H9 (cell line): ENCODE data around the gene RAD18. TPM values are rescaled to one million over a fixed set of nuclear protein-coding genes. Genes with fewer than 3 reads are reported as not detected.

Experiments used
- DNase-seq: peaks from one replicate; pipeline ENCODE4 v3.0.0-alpha.2; 2017
- H2AFZ ChIP-seq: one replicate; pipeline ENCODE4 v1.6.1; 2013; ENCODE audit warnings: mild to moderate bottlenecking, low read length, control low read depth, moderate library complexity
- H2AK5ac ChIP-seq: 2 replicates; pipeline ENCODE4 v1.6.1; 2013; ENCODE audit warnings: low read length, control low read depth, mixed read lengths; ENCODE audit not compliant: insufficient read length
- H2BK120ac ChIP-seq: one replicate; pipeline ENCODE4 v1.6.1; 2013; ENCODE audit warnings: low read depth, mild to moderate bottlenecking, low read length, control low read depth, inconsistent platforms; ENCODE audit not compliant: poor library complexity, severe bottlenecking
- H2BK12ac ChIP-seq: 2 replicates; pipeline ENCODE4 v1.6.1; 2013; ENCODE audit warnings: low read length, control low read depth, mixed read lengths, low read depth; ENCODE audit not compliant: insufficient read length
- H2BK15ac ChIP-seq: 2 replicates; pipeline ENCODE4 v1.6.1; 2013; ENCODE audit warnings: low read depth, low read length, control low read depth
- H2BK20ac ChIP-seq: one replicate; pipeline ENCODE4 v1.6.1; 2013; ENCODE audit warnings: low read depth, mild to moderate bottlenecking, low read length, control low read depth, inconsistent platforms; ENCODE audit not compliant: poor library complexity, severe bottlenecking
- H2BK5ac ChIP-seq: 2 replicates; pipeline ENCODE4 v1.6.1; 2013; ENCODE audit warnings: low read length, control low read depth, mixed read lengths; ENCODE audit not compliant: insufficient read length
- H3K14ac ChIP-seq: 2 replicates; pipeline ENCODE4 v1.6.1; 2013; ENCODE audit warnings: low read length, control low read depth; ENCODE audit not compliant: insufficient read depth
- H3K18ac ChIP-seq: 2 replicates; pipeline ENCODE4 v1.6.1; 2013; ENCODE audit warnings: low read depth, mild to moderate bottlenecking, mixed read lengths, low read length, control low read depth; ENCODE audit not compliant: insufficient read length
- H3K23ac ChIP-seq: 2 replicates; pipeline ENCODE4 v1.6.1; 2013; ENCODE audit warnings: low read length, control low read depth, mixed read lengths, low read depth; ENCODE audit not compliant: insufficient read length
- H3K23me2 ChIP-seq: 2 replicates; pipeline ENCODE4 v1.6.1; 2013; ENCODE audit warnings: low read depth, mild to moderate bottlenecking, mixed read lengths, low read length, control low read depth; ENCODE audit not compliant: insufficient read length, poor library complexity, severe bottlenecking
- H3K27ac ChIP-seq: 2 replicates; pipeline ENCODE4 v1.5.1; 2013; ENCODE audit warnings: low read length, control low read depth, mixed read lengths, low read depth; ENCODE audit not compliant: insufficient read length
- H3K27me3 ChIP-seq: 2 replicates; pipeline ENCODE4 v1.6.1; 2013; ENCODE audit warnings: low read length, control low read depth, inconsistent platforms; ENCODE audit not compliant: insufficient read depth
- H3K4ac ChIP-seq: 2 replicates; pipeline ENCODE4 v1.6.1; 2013; ENCODE audit warnings: low read depth, mild to moderate bottlenecking, control low read depth, inconsistent platforms, low read length, moderate library complexity
- H3K4me1 ChIP-seq: 2 replicates; pipeline ENCODE4 v1.6.1; 2013; ENCODE audit warnings: low read length, control low read depth, inconsistent platforms; ENCODE audit not compliant: insufficient read depth
- H3K4me2 ChIP-seq: 2 replicates; pipeline ENCODE4 v1.6.1; 2013; ENCODE audit warnings: low read length, control low read depth, mixed read lengths; ENCODE audit not compliant: insufficient read length, insufficient read depth
- H3K56ac ChIP-seq: 2 replicates; pipeline ENCODE4 v1.6.1; 2013; ENCODE audit warnings: low read depth, mild to moderate bottlenecking, mixed read lengths, low read length, control low read depth; ENCODE audit not compliant: insufficient read length
- H3K79me1 ChIP-seq: 2 replicates; pipeline ENCODE4 v1.6.1; 2013; ENCODE audit warnings: low read depth, mild to moderate bottlenecking, moderate library complexity, low read length, control low read depth, inconsistent platforms; ENCODE audit not compliant: insufficient read depth, poor library complexity, severe bottlenecking
- H3K79me2 ChIP-seq: 2 replicates; pipeline ENCODE4 v1.6.1; 2013; ENCODE audit warnings: low read length, control low read depth, inconsistent platforms; ENCODE audit not compliant: insufficient read depth
- H3K9ac ChIP-seq: 2 replicates; pipeline ENCODE4 v1.6.1; 2013; ENCODE audit warnings: low read length, control low read depth, mixed read lengths; ENCODE audit not compliant: insufficient read length; ENCODE audit errors: extremely low read depth
- H3K9me3 ChIP-seq: one replicate; pipeline ENCODE4 v1.6.1; 2013; ENCODE audit warnings: low read depth, low read length, inconsistent platforms; ENCODE audit not compliant: control insufficient read depth
- H3T11ph ChIP-seq: one replicate; pipeline ENCODE4 v1.6.1; 2013; ENCODE audit warnings: mild to moderate bottlenecking, low read length, control low read depth, inconsistent platforms
- H4K20me1 ChIP-seq: one replicate; pipeline ENCODE4 v1.6.1; 2013; ENCODE audit not compliant: control insufficient read depth, insufficient read length, insufficient read depth
- H4K5ac ChIP-seq: 2 replicates; pipeline ENCODE4 v1.6.1; 2013; ENCODE audit warnings: low read depth, mild to moderate bottlenecking, mixed read lengths, low read length, control low read depth; ENCODE audit not compliant: insufficient read length
- H4K8ac ChIP-seq: replicated peaks from 2 replicates; pipeline ENCODE4 v1.6.1; 2013; ENCODE audit warnings: low read length, control low read depth, mixed read lengths, low read depth; ENCODE audit not compliant: insufficient read length
- H4K91ac ChIP-seq: 2 replicates; pipeline ENCODE4 v1.6.1; 2013; ENCODE audit warnings: low read depth, mild to moderate bottlenecking, moderate library complexity, mixed read lengths, low read length, control low read depth; ENCODE audit not compliant: insufficient read length
- H3K27ac Mint-ChIP-seq, 3 experiments: 2 replicates in 2 of 3; 3 replicates in 1 of 3; pipeline ENCODE4 v1.8.0; 2020 to 2021; ENCODE audit warnings: mixed read lengths in 3 of 3, mild to moderate bottlenecking in 1 of 3, moderate library complexity in 1 of 3
- H3K27me3 Mint-ChIP-seq: 2 replicates; pipeline ENCODE4 v1.8.0; 2021; ENCODE audit warnings: low read depth, mild to moderate bottlenecking, moderate library complexity, mixed read lengths
- H3K36me3 Mint-ChIP-seq, 3 experiments: 2 replicates in 2 of 3; 3 replicates in 1 of 3; pipeline ENCODE4 v1.8.0; 2020 to 2021; ENCODE audit warnings: low read depth in 3 of 3, mixed read lengths in 3 of 3; ENCODE audit not compliant: insufficient read depth in 1 of 3
- H3K4me1 Mint-ChIP-seq, 2 experiments: 2 replicates each; pipeline ENCODE4 v1.8.0; 2020; ENCODE audit warnings: mixed read lengths in 2 of 2
- H3K4me3 Mint-ChIP-seq, 2 experiments: 2 replicates in 1 of 2; 3 replicates in 1 of 2; pipeline ENCODE4 v1.8.0; 2020 to 2021; ENCODE audit warnings: mild to moderate bottlenecking in 2 of 2, mixed read lengths in 2 of 2, moderate library complexity in 1 of 2
- H3K9me3 Mint-ChIP-seq, 2 experiments: 2 replicates in 1 of 2; 3 replicates in 1 of 2; pipeline ENCODE4 v1.8.0; 2020; ENCODE audit warnings: mild to moderate bottlenecking in 2 of 2, mixed read lengths in 2 of 2, moderate library complexity in 1 of 2
- WGBS: extraction: QIAGEN DNeasy Blood & Tissue Kit; methylation state at CpG from one replicate; pipeline ENCODE4 v1.1.7; 2013; ENCODE audit warnings: missing lambda C conversion rate, low lambda C conversion rate, mixed read lengths; ENCODE audit not compliant: insufficient read length; ENCODE audit errors: extremely low coverage; 5-methylcytosine and 5-hydroxymethylcytosine counted together
- total RNA-seq: library from RNA; stranded (reverse); gene quantifications from 2 replicates; pipeline ENCODE4 v1.2.1, GENCODE V29; 2021
- TF ChIP-seq, protein P1 (sequence below): fragments of 200-600 bp; sonication (generic); conservative IDR thresholded peaks from 3 replicates; pipeline ENCODE4 v1.8.0; 2021; ENCODE audit warnings: antibody characterized with exemption, mild to moderate bottlenecking

RAD18 gene
- total RNA-seq, 1 experiment from 2014 or later, result 27.8 TPM

DNA sequence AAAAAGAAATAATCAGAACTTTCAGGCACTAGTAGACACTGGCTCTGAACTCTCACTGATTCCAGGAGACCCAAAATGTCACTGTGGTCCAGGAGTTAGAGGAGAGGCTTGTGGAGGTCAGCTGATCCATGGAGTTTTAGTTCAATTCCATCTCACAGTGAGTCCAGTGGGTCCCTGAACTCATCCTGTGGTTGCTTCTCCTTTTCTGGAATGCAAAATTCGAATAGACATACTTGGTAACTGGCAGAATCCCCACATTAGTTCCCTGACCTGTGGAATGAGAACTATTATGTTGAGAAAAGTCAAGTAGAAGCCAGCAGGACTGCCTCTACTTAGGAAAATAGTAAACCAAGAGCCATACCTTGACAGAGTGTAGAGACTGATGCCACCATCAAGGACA lies 106.6 kb downstream of the RAD18 start:
- H3K4ac ChIP-seq, result no peak overlapping the region
- DNase-seq, result no peak
- no peak overlapping the region for H2BK12ac ChIP-seq
- no peaks in the 10 kb centered on the region for H3K27me3 Mint-ChIP-seq
- no peak overlapping the region for H3K9ac ChIP-seq
- H3K14ac ChIP-seq, result no peak overlapping the region
- peaks cover 0 to 2% (median 1%) of the 10 kb centered on the region in 3 experiments; a peak in 2 of 7 replicates for H3K36me3 Mint-ChIP-seq
- H3K79me2 ChIP-seq, result no peaks in the 10 kb centered on the region
- H3K4me3 Mint-ChIP-seq, result no peak overlapping the region
- no peaks in the 10 kb centered on the region for H3K9me3 Mint-ChIP-seq
- no peak overlapping the region for H3K18ac ChIP-seq
- H3K79me1 ChIP-seq, result no peaks in the 10 kb centered on the region
- H3K27ac Mint-ChIP-seq, result no peak overlapping the region
- H3K23ac ChIP-seq, result no peak overlapping the region
- no peaks in the 10 kb centered on the region for H3K27me3 ChIP-seq
- no peaks in the 10 kb centered on the region for H3K4me1 ChIP-seq
- no peak overlapping the region for H4K5ac ChIP-seq
- H2AFZ ChIP-seq, result no peak overlapping the region
- H3K23me2 ChIP-seq, result no peaks in the 10 kb centered on the region
- no peak overlapping the region for H3T11ph ChIP-seq
- H3K4me2 ChIP-seq, result no peak overlapping the region
- H3K4me1 Mint-ChIP-seq, result peaks cover 2 to 5% of the 10 kb centered on the region in 2 experiments; a peak in 3 of 4 replicates
- H4K20me1 ChIP-seq, result no peaks in the 10 kb centered on the region
- no peak overlapping the region for H4K8ac ChIP-seq
- no peak overlapping the region for H2BK20ac ChIP-seq
- no peaks in the 10 kb centered on the region for H3K9me3 ChIP-seq
- no peak overlapping the region for H2BK15ac ChIP-seq
- H2AK5ac ChIP-seq, result no peak overlapping the region
- H3K56ac ChIP-seq, result no peak overlapping the region
- H2BK5ac ChIP-seq, result no peak overlapping the region
- TF ChIP-seq, protein P1, sequence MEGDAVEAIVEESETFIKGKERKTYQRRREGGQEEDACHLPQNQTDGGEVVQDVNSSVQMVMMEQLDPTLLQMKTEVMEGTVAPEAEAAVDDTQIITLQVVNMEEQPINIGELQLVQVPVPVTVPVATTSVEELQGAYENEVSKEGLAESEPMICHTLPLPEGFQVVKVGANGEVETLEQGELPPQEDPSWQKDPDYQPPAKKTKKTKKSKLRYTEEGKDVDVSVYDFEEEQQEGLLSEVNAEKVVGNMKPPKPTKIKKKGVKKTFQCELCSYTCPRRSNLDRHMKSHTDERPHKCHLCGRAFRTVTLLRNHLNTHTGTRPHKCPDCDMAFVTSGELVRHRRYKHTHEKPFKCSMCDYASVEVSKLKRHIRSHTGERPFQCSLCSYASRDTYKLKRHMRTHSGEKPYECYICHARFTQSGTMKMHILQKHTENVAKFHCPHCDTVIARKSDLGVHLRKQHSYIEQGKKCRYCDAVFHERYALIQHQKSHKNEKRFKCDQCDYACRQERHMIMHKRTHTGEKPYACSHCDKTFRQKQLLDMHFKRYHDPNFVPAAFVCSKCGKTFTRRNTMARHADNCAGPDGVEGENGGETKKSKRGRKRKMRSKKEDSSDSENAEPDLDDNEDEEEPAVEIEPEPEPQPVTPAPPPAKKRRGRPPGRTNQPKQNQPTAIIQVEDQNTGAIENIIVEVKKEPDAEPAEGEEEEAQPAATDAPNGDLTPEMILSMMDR, result no peak
- no peak overlapping the region for H2BK120ac ChIP-seq
- no CpG with 5 or more reads among the region's 1 CpG for WGBS
- no peak overlapping the region for H4K91ac ChIP-seq
- H3K27ac ChIP-seq, result no peak overlapping the region
